IMR-90 (cell line): ENCODE results near the gene LFNG. TPM values are rescaled to one million over a fixed set of nuclear protein-coding genes. Genes with fewer than 3 reads are reported as not detected.

Experiments
- ATAC-seq: fragments of 200-7000 bp; cut with Tn5 transposase; 2 replicates; pipeline ENCODE4 v1.9.1; 2020; ENCODE audit warnings: low read depth, mild to moderate bottlenecking, moderate library complexity
- BruUV-seq: library from RNA; stranded (reverse); fragments of 400-500 nt; replicated peaks from 2 replicates; lab custom pipeline; 2021; lab: Mats Ljungman, UMichigan
- CTCF ChIA-PET: fragments of 300-600 bp; formaldehyde crosslinking; extraction: SDS; loops from one replicate; lab custom pipeline; 2021; ENCODE audit warnings: antibody characterized with exemption; lab: Yijun Ruan, JAX
- POLR2A ChIA-PET: fragments of 300-600 bp; sonication (Branson Sonifier 250); formaldehyde crosslinking; loops from one replicate; lab custom pipeline; 2022; ENCODE audit warnings: antibody characterized with exemption; ENCODE audit not compliant: unreplicated experiment; lab: Charles Lee
- DNase-seq: peaks from one replicate; pipeline ENCODE4 v3.0.0; 2013
- H2AFZ ChIP-seq: replicated peaks from 2 replicates; pipeline ENCODE3; 2013; ENCODE audit warnings: low read length, mild to moderate bottlenecking; ENCODE audit not compliant: poor library complexity
- H2AK5ac ChIP-seq: 2 replicates; pipeline ENCODE4 v1.6.1; 2013; ENCODE audit warnings: low read depth, low read length, inconsistent platforms
- H2AK9ac ChIP-seq: replicated peaks from 2 replicates; pipeline ENCODE3; 2013; ENCODE audit warnings: mild to moderate bottlenecking, low read depth, low read length, moderate library complexity; ENCODE audit not compliant: poor library complexity
- H2BK120ac ChIP-seq: 2 replicates; pipeline ENCODE4 v1.6.1; 2013; ENCODE audit warnings: low read depth, low read length, inconsistent platforms
- H2BK15ac ChIP-seq: 3 replicates; pipeline ENCODE4 v1.6.1; 2013; ENCODE audit warnings: low read depth, low read length, inconsistent platforms
- H2BK20ac ChIP-seq: 2 replicates; pipeline ENCODE4 v1.6.1; 2013; ENCODE audit warnings: low read depth, mild to moderate bottlenecking, inconsistent platforms, low read length, moderate library complexity
- H2BK5ac ChIP-seq: 2 replicates; pipeline ENCODE4 v1.6.1; 2013; ENCODE audit warnings: mild to moderate bottlenecking, low read depth, low read length, inconsistent platforms; ENCODE audit not compliant: poor library complexity, severe bottlenecking
- H3K14ac ChIP-seq: replicated peaks from 2 replicates; pipeline ENCODE4 v1.6.1; 2013; ENCODE audit warnings: low read depth, low read length, inconsistent platforms
- H3K18ac ChIP-seq: 2 replicates; pipeline ENCODE4 v1.6.1; 2013; ENCODE audit warnings: low read depth, low read length, control low read depth
- H3K23ac ChIP-seq: 2 replicates; pipeline ENCODE4 v1.6.1; 2013; ENCODE audit warnings: low read depth, low read length, inconsistent platforms
- H3K27ac ChIP-seq: 2 replicates; pipeline ENCODE4 v1.5.1; 2013; ENCODE audit warnings: mild to moderate bottlenecking, control low read depth, low read length; ENCODE audit not compliant: insufficient read depth
- H3K27me3 ChIP-seq: 2 replicates; pipeline ENCODE4 v1.6.1; 2013; ENCODE audit warnings: low read length; ENCODE audit not compliant: control insufficient read depth, insufficient read depth
- H3K36me3 ChIP-seq: 2 replicates; pipeline ENCODE4 v1.6.1; 2013; ENCODE audit warnings: low read length, mixed read lengths; ENCODE audit not compliant: control insufficient read depth, insufficient read depth
- H3K4ac ChIP-seq: 2 replicates; pipeline ENCODE4 v1.6.1; 2013; ENCODE audit warnings: low read depth, low read length, inconsistent platforms
- H3K4me1 ChIP-seq: 2 replicates; pipeline ENCODE4 v1.6.1; 2013; ENCODE audit warnings: low read length, mixed read lengths; ENCODE audit not compliant: control insufficient read depth, insufficient read depth
- H3K4me2 ChIP-seq: 2 replicates; pipeline ENCODE4 v1.6.1; 2013; ENCODE audit warnings: low read depth, mild to moderate bottlenecking, control low read depth, low read length, moderate library complexity
- H3K4me3 ChIP-seq: 2 replicates; pipeline ENCODE4 v1.5.1; 2013; ENCODE audit warnings: low read depth, mild to moderate bottlenecking, control low read depth, low read length, moderate library complexity; ENCODE audit not compliant: insufficient read depth
- H3K56ac ChIP-seq: 2 replicates; pipeline ENCODE4 v1.6.1; 2013; ENCODE audit warnings: low read length, inconsistent platforms; ENCODE audit not compliant: insufficient read depth; ENCODE audit errors: extremely low read depth
- H3K79me1 ChIP-seq, 2 experiments: 2 replicates each; pipeline ENCODE4 v1.6.1; 2013; ENCODE audit warnings: low read length in 2 of 2, inconsistent platforms in 1 of 2, low read depth in 1 of 2
- H3K9ac ChIP-seq: 2 replicates; pipeline ENCODE4 v1.6.1; 2013; ENCODE audit warnings: low read depth, low read length, control low read depth
- H3K9me1 ChIP-seq: 2 replicates; pipeline ENCODE4 v1.6.1; 2013; ENCODE audit warnings: low read length, inconsistent platforms; ENCODE audit not compliant: insufficient read depth
- H3K9me3 ChIP-seq: 2 replicates; pipeline ENCODE4 v1.6.1; 2013; ENCODE audit warnings: low read length; ENCODE audit not compliant: control insufficient read depth, insufficient read depth
- H4K20me1 ChIP-seq: 2 replicates; pipeline ENCODE4 v1.6.1; 2013; ENCODE audit warnings: low read length, inconsistent platforms; ENCODE audit not compliant: insufficient read depth
- H4K5ac ChIP-seq: 2 replicates; pipeline ENCODE4 v1.6.1; 2013; ENCODE audit warnings: mild to moderate bottlenecking, low read depth, low read length, control low read depth
- H4K8ac ChIP-seq, 2 experiments: 2 replicates each; pipeline ENCODE4 v1.6.1; 2013; ENCODE audit warnings: low read depth in 2 of 2, low read length in 2 of 2, control low read depth in 1 of 2, inconsistent platforms in 1 of 2
- H4K91ac ChIP-seq: 2 replicates; pipeline ENCODE4 v1.6.1; 2013; ENCODE audit warnings: low read depth, low read length, inconsistent platforms; ENCODE audit not compliant: insufficient read depth
- CEBPB ChIP-seq: IDR thresholded peaks from 2 replicates; pipeline ENCODE4 v1.6.1; 2012; ENCODE audit warnings: low read depth, low read length, improper control_type of control experiment
- CHD1 ChIP-seq: IDR thresholded peaks from 2 replicates; pipeline ENCODE4 v1.6.1; 2012; ENCODE audit warnings: low read depth, low read length, improper control_type of control experiment
- MXI1 ChIP-seq: IDR thresholded peaks from 2 replicates; pipeline ENCODE4 v1.6.1; 2012; ENCODE audit warnings: low read depth, mild to moderate bottlenecking, low read length, moderate library complexity, borderline replicate concordance
- POLR2A ChIP-seq: IDR thresholded peaks from 2 replicates; pipeline ENCODE4 v1.6.1; 2012; ENCODE audit warnings: mild to moderate bottlenecking, low read depth, low read length
- RAD21 ChIP-seq: IDR thresholded peaks from 2 replicates; pipeline ENCODE4 v1.6.1; 2012; ENCODE audit warnings: low read length, improper control_type of control experiment
- RCOR1 ChIP-seq: IDR thresholded peaks from 2 replicates; pipeline ENCODE4 v1.6.1; 2012; ENCODE audit warnings: mild to moderate bottlenecking, low read length, improper control_type of control experiment; ENCODE audit not compliant: insufficient replicate concordance
- RFX5 ChIP-seq: IDR thresholded peaks from 2 replicates; pipeline ENCODE4 v1.8.0; 2012; ENCODE audit warnings: low read depth, mild to moderate bottlenecking, low read length, moderate library complexity
- SMC3 ChIP-seq: fragments of 150-350 bp; IDR thresholded peaks from 2 replicates; pipeline ENCODE4 v1.6.1; 2016; ENCODE audit warnings: low read depth, mild to moderate bottlenecking, antibody characterized with exemption, low read length, moderate library complexity
- WGBS, 2 experiments: methylation state at CpG; one replicate each; pipeline versions ENCODE4 v1.1.5 to v1.1.7; 2013; ENCODE audit warnings: missing lambda C conversion rate in 2 of 2; ENCODE audit not compliant: insufficient read length in 1 of 2; ENCODE audit errors: extremely low coverage in 2 of 2; 5-methylcytosine and 5-hydroxymethylcytosine counted together
- dilution Hi-C: fragments of 300-500 bp; cut with HindIII; formaldehyde crosslinking; loops from one replicate; pipeline ENCODE4 v1.14.3; 2018; ENCODE audit warnings: low sequenced_read_pairs; ENCODE audit not compliant: unreplicated experiment
- in situ Hi-C: fragments of 300-500 bp; cut with MboI; formaldehyde crosslinking; loops from 3 replicates; pipeline ENCODE4 v1.14.3; 2019; ENCODE audit warnings: low sequenced_read_pairs, inconsistent platforms, mixed read lengths
- intact Hi-C: fragments of 100-400 bp; cut with micrococcal nuclease; formaldehyde crosslinking; loops from 2 replicates; pipeline ENCODE4 v1.10.0; 2022
- polyA plus RNA-seq, 3 experiments: library from polyadenylated mRNA; depleted of rRNA; stranded (reverse); fragments of >200 nt; gene quantifications; 2 replicates each; pipeline ENCODE4 v1.2.3, GENCODE V29; 2012; ENCODE audit warnings: low replicate concordance in 1 of 3
- total RNA-seq: library from RNA; depleted of rRNA; stranded (reverse); fragments of >200 nt; gene quantifications from 2 replicates; pipeline ENCODE4 v1.2.3, GENCODE V29; 2012

LFNG gene
- total and polyA plus RNA-seq, 2 of the 4 experiments (the other 2 are of a cell fraction), result 1.8 to 5.1 TPM

DNA sequence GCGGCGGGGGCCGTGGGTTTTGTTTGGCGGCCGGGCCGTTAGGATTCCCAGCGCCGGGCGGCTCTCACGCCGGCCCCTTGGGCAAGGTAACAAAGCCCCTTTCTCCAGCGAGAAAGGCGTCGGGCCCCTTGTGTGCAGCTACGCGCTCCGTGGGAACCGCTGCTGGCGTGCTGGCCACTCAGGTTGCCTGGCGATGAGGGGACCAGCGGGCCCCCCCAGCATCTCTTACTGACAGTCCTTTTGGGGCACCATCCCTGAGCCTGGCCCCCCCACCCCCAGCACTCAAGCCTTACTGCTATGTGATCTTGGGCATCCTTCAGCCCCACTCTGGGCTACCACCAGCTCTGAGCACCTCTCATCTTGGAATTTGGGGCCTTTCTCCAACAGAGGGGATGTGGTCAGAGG lies 1.8 kb downstream of the LFNG start:
- H3K9ac ChIP-seq, result no peak overlapping the region
- no peak overlapping the region for H2BK20ac ChIP-seq
- H3K56ac ChIP-seq, result no peak overlapping the region
- ChIA-PET CTCF (no interaction called here), POLR2A (no interaction called here)
- dilution Hi-C loops, result no loop called here
- H3K4me1 ChIP-seq, result peaks cover 32% of the 10 kb centered on the region
- no peak overlapping the region; the same call in 1 of the 2 replicates for H3K23ac ChIP-seq
- peaks cover 0 to 8% of the 10 kb centered on the region in 2 experiments; a peak in 2 of 4 replicates for H3K79me1 ChIP-seq
- H3K14ac ChIP-seq, result no peak overlapping the region
- no peak for TF ChIP-seq RFX5
- TF ChIP-seq CEBPB, result no peak
- no peak for TF ChIP-seq SMC3
- TF ChIP-seq MXI1, result no peak
- TF ChIP-seq POLR2A, result no peak
- TF ChIP-seq RCOR1, result no peak
- TF ChIP-seq RAD21, result no peak
- no peak for TF ChIP-seq CHD1
- intact Hi-C loops, result no loop called here
- 57% methylated on average over 17 of the region's 21 CpGs; no CpG with 5 or more reads in 1 of the 2 experiments for WGBS, 2 experiments
- H3K9me3 ChIP-seq, result no peaks in the 10 kb centered on the region
- H2BK15ac ChIP-seq, result no peak overlapping the region
- no peak overlapping the region for H3K4ac ChIP-seq
- no peak overlapping the region for H2BK5ac ChIP-seq
- H4K20me1 ChIP-seq, result 0 out of 2 replicates have a peak, but pooled peaks cover 9% of the 10 kb centered on the region
- 0 out of 2 replicates have a peak overlapping the region, but pooled peaks have one; percentile 16 for H2AK5ac ChIP-seq
- no peaks in the 10 kb centered on the region for H3K27me3 ChIP-seq
- ATAC-seq, result no peak
- H4K5ac ChIP-seq, result no peak overlapping the region
- no peaks in the 10 kb centered on the region for H3K36me3 ChIP-seq
- DNase-seq, result no peak
- H4K91ac ChIP-seq, result no peak overlapping the region
- no peak overlapping the region for H3K4me2 ChIP-seq
- H3K27ac ChIP-seq, result no peak overlapping the region
- no peak overlapping the region for H2AK9ac ChIP-seq
- no peak overlapping the region for H3K18ac ChIP-seq
- H2AFZ ChIP-seq, result no peak overlapping the region
- H3K4me3 ChIP-seq, result no peak overlapping the region
- in situ Hi-C loops, result no loop called here
- H2BK120ac ChIP-seq, result no peak overlapping the region
- no peak overlapping the region for H4K8ac ChIP-seq
- BruUV-seq, result no TSS peak
- peaks cover 15% of the 10 kb centered on the region for H3K9me1 ChIP-seq
